ENCODE data around the gene SERPINA1. TPM values are rescaled to one million over a fixed set of nuclear protein-coding genes. Genes with fewer than 3 reads are reported as not detected.
"Not testable (repeated sequence)": the region's sequence is repeated elsewhere in the genome, so short reads cannot be mapped to it uniquely, and the experiment has no call there.

Gene SERPINA1
- total RNA-seq, 1 donor from 2014 or later, result not detected

- not testable (repeated sequence) for DNase-seq (ENCODE audit: low read depth in 2 of 2)
These were observed 42.2 kb downstream of the SERPINA1 start for GRCh38 chr14:94346065-94346786.

GRCh38 chr14:94345344-94346064 lies 42.9 kb downstream of the SERPINA1 start:
- no peak for DNase-seq (ENCODE audit: low read depth in 2 of 2)

GRCh38 chr14:94344389-94344788 lies 44.0 kb downstream of the SERPINA1 start:
- DNase-seq (ENCODE audit: low read depth in 2 of 2), result no peak

- no peak for DNase-seq (ENCODE audit: low read depth in 2 of 2)
These were observed 45.0 kb downstream of the SERPINA1 start for GRCh38 chr14:94343238-94344005.

- peak; percentile 3 to 6 for DNase-seq (ENCODE audit: low read depth in 2 of 2)
These were observed 46.0 kb downstream of the SERPINA1 start for GRCh38 chr14:94342334-94342934.

DNA sequence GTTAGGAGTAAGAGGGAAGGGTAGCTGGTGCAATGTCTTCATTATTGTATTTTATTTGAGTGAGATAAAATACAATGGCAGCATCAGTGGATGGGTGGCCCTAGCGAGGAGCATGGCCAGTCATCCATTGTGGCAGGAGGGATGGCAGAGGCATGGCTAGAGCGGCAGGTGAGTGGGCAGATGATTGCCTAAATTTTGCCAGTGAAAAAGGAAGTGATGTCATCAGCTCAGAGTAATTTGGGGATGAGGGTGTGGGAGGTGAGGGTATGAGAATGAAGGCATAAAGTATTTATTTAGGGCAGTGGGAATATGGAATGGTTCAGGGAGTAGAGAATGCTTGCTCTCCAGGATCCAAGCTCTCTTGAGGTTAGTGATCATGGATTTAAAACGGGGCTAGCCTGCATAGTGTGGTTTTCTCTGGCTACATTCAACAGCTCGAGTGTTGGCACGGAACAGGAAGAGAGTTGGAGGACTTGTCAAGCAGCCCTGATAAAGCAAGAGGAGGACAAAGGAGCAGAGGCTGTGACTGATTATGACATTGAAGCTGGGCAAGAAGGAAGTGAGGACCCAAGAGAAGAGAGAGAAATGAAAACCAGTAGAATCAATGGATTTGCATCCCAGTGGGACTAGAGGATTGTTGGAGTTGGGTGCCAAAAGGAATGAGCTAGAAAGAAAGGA lies 46.6 kb downstream of the SERPINA1 start:
- DNase-seq (ENCODE audit: low read depth in 2 of 2), result no peak

- no peak for DNase-seq (ENCODE audit: low read depth in 2 of 2)
These were observed 47.9 kb downstream of the SERPINA1 start for GRCh38 chr14:94340533-94340932.

GRCh38 chr14:94338023-94338422 lies 50.4 kb downstream of the SERPINA1 start:
- no peak for DNase-seq (ENCODE audit: low read depth in 2 of 2)

- DNase-seq (ENCODE audit: low read depth in 2 of 2), result no peak
These were observed 51.1 kb downstream of the SERPINA1 start for GRCh38 chr14:94337274-94337673.

GRCh38 chr14:94334872-94335271 lies 53.5 kb downstream of the SERPINA1 start:
- DNase-seq (ENCODE audit: low read depth in 2 of 2), result no peak

- no peak for DNase-seq (ENCODE audit: low read depth in 2 of 2)
These were observed 55.8 kb downstream of the SERPINA1 start for GRCh38 chr14:94332587-94332986.

- DNase-seq (ENCODE audit: low read depth in 2 of 2), result no peak
These were observed 56.3 kb downstream of the SERPINA1 start for GRCh38 chr14:94332063-94332583.

GRCh38 chr14:94331462-94331861 lies 56.9 kb downstream of the SERPINA1 start:
- DNase-seq (ENCODE audit: low read depth in 2 of 2), result no peak

GRCh38 chr14:94330857-94331256 lies 57.5 kb downstream of the SERPINA1 start:
- DNase-seq (ENCODE audit: low read depth in 2 of 2), result no peak

DNA sequence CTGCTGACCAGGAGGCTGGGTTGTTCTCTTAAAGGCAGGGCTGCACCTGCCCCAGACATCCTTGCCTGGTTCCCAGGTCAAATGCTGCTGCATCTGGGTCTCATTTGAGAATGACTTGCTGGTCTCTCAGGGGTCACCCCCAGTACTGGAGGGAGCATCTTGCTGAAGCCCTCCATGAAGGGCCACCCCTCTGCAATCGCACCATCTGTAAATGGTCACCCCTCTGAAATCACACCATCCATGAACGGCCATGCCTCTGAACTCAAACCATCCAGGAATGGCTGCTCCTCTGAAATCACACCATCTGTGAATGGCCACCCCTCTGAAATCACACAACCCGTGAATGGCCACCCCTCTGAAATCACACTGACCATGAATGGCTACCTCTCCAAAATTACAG lies 58.0 kb downstream of the SERPINA1 start:
- DNase-seq (ENCODE audit: low read depth in 2 of 2), result no peak

- DNase-seq (ENCODE audit: low read depth in 2 of 2), result no peak
These were observed 58.5 kb downstream of the SERPINA1 start for GRCh38 chr14:94329857-94330256.

- DNase-seq (ENCODE audit: low read depth in 2 of 2), result no peak
These were observed 60.2 kb downstream of the SERPINA1 start for GRCh38 chr14:94328196-94328595.

Measured in dermis microvascular lymphatic vessel endothelial cell (primary cell).